ENCODE results near the gene MRI1.

Gene MRI1

DNA sequence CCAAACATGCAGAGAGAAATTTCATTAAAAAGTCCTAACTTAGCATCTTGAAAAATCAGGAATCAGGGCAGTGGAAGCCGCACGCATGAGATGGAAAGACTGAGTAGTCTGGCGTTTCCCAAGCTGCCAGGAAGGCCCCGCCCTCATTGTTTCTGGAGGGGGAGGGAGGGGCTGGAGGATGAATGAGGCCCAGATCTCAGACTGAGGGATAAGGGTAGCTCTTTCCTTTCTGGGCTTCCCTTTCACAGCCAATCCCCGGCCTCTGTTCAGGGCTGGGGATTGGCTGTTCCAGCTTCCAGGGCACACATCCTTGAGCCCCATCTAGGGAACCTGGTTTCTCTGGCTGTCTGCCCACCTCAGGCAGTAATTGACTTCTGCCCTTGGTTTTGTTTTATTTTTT, 17.2 kb downstream of the MRI1 start:
- Histone ChIP-seq H3K36me3 (peaks cover 24% of the 10 kb centered on the region), H3K27ac (no peak overlapping the region), H3K9me3 (ENCODE audit: severe bottlenecking) (no peaks in the 10 kb centered on the region), H3K27me3 (ENCODE audit: insufficient read depth, low read depth, severe bottlenecking) (no peaks in the 10 kb centered on the region), H3K4me3 (ENCODE audit: low read depth, low read length) (no peak overlapping the region)
- peak; percentile 75 for DNase-seq
- TF ChIP-seq, protein P1, sequence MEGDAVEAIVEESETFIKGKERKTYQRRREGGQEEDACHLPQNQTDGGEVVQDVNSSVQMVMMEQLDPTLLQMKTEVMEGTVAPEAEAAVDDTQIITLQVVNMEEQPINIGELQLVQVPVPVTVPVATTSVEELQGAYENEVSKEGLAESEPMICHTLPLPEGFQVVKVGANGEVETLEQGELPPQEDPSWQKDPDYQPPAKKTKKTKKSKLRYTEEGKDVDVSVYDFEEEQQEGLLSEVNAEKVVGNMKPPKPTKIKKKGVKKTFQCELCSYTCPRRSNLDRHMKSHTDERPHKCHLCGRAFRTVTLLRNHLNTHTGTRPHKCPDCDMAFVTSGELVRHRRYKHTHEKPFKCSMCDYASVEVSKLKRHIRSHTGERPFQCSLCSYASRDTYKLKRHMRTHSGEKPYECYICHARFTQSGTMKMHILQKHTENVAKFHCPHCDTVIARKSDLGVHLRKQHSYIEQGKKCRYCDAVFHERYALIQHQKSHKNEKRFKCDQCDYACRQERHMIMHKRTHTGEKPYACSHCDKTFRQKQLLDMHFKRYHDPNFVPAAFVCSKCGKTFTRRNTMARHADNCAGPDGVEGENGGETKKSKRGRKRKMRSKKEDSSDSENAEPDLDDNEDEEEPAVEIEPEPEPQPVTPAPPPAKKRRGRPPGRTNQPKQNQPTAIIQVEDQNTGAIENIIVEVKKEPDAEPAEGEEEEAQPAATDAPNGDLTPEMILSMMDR (IDR thresholded peaks at IDR 0.05; ENCODE audit: low read depth, low read length), result no peak

DNA sequence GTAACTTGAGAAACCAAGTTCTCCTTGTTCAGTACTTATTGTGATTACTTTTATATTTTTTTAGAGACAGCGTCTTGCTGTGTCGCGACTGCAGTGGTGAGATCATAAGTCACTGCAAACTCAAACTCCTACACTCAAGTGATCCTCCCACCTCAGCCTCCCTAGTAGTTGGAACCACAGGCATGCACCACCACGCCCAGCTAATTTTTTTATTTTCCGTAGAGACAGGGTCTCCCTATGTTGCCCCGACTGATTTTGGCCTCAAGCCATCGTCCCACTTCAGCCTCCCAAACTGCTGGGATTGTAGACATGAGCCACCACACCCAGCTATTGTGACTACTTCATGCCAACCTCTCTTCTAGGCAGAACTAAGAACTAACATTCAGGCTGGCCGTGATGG, 18.2 kb downstream of the MRI1 start:
- TF ChIP-seq, protein P1 (IDR thresholded peaks at IDR 0.05; ENCODE audit: low read depth, low read length), result no peak
- no peaks in the 10 kb centered on the region for H3K27me3 ChIP-seq (ENCODE audit: insufficient read depth, low read depth, severe bottlenecking)
- H3K27ac ChIP-seq, result no peak overlapping the region
- H3K9me3 ChIP-seq (ENCODE audit: severe bottlenecking), result no peaks in the 10 kb centered on the region
- H3K4me3 ChIP-seq (ENCODE audit: low read depth, low read length), result no peak overlapping the region
- peaks cover 20% of the 10 kb centered on the region for H3K36me3 ChIP-seq
- DNase-seq, result no peak

DNA sequence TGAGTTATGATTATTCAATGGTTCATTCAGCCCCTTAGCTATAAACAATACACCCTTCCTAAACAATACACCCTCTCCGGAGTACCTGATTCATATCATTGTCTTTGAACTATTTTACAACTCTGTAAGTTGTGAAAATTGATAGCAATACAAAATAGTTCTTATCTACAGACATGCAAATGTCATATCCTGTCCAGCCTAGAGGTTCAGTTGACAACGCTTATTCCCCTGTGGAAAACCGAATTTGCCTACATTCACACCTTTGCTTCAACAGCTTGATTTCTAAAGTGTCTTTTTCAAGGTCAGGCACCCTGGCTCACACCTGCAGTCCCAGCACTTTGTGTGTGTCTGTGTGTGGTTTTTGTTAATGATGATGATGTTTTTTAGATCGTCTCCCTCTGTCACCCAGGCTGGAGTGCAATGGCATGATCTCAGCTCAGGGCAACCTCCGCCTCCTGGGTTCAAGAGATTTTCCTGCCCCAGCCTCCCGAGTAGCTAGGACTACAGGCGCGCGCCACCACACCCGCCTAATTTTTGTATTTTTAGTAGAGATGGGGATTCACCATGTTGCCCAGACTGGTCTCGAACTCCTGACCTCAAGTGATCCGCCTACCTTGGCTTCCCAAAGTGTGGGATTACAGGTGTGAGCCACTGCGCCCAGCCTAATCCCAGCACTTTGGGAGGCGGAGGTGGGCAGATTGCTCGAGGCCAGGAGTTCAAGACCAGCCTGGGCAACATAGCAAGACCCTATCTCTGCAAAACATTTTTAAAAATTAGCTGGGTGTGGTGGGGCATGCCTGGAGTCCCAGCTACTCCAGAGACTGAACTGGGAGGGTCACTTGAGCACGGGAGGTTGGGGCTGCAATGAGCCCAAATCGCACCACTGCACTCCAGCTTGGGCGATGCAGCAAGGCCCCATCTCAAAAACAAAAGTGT, 19.5 kb downstream of the MRI1 start:
- Histone ChIP-seq H3K27ac (no peak overlapping the region), H3K36me3 (peaks cover 10% of the 10 kb centered on the region), H3K4me3 (ENCODE audit: low read depth, low read length) (no peak overlapping the region), H3K9me3 (ENCODE audit: severe bottlenecking) (no peaks in the 10 kb centered on the region), H3K27me3 (ENCODE audit: insufficient read depth, low read depth, severe bottlenecking) (no peaks in the 10 kb centered on the region)
- DNase-seq, result no peak
- TF ChIP-seq, protein P1 (IDR thresholded peaks at IDR 0.05; ENCODE audit: low read depth, low read length), result no peak

DNA sequence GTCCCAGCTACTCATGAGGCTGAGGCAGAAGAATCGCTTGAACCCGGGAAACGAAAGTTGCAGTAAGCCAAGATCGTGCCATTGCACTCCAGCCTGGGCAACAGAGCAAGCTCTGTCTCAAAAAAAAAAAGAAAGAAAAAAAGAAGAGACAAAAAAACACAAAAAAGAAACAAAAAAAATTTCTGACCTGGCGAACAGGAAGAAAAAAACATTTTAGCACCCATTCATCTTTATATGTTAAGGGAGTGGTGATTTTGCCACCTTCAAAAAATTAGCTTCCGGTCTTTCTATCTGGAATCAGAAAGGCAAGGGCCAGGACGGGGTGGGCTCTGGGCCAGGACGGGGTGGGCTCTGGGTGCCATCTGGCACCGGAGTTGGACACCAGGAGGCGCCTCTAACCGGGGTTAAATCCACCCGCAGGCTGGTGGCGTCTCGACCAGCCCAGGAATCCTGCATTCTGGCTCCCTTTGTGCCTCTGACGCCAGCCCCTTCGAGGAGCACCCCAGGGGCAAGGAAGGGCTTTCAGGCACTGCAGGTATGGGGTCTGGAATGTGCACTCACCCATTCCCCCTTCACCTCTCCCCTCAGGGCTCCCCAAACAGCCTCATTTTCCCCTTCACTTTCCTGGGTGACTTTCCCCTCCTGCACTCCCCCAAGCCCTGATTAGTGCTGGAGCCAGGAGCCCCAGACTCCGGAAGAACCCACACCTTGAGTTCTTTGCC, 20.6 kb downstream of the MRI1 start:
- Histone ChIP-seq H3K4me3 (ENCODE audit: low read depth, low read length) (no peak overlapping the region), H3K36me3 (no peaks in the 10 kb centered on the region; the same call in 1 of the 2 replicates), H3K27ac (peak overlapping the region; percentile 48; the same call in 1 of the 2 replicates), H3K27me3 (ENCODE audit: insufficient read depth, low read depth, severe bottlenecking) (no peaks in the 10 kb centered on the region), H3K9me3 (ENCODE audit: severe bottlenecking) (no peaks in the 10 kb centered on the region)
- peak; percentile 81 for DNase-seq
- TF ChIP-seq, protein P1 (IDR thresholded peaks at IDR 0.05; ENCODE audit: low read depth, low read length), result peak; percentile 77

DNA sequence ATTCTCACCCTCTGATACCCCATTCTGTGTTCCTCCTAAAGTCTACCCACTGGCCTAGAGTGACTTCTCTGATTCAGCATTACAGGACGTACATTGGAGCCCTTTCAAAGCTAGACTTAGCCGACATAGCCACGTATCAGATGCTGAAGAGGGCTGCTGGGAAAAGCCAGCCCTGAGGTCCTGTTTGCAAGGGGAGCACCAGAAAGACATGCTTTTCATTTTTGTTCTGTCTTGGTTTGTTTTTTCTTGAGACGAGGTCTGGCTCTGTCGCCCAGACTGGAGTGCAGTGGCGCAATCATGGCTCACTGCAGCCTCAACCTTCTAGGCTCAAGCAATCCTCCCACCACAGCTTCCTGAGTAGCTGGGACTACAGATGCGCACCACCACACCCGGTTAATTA, 24.7 kb downstream of the MRI1 start:
- H3K9me3 ChIP-seq (ENCODE audit: severe bottlenecking), result no peaks in the 10 kb centered on the region
- H3K27me3 ChIP-seq (ENCODE audit: insufficient read depth, low read depth, severe bottlenecking), result no peaks in the 10 kb centered on the region
- no peak overlapping the region for H3K27ac ChIP-seq
- TF ChIP-seq, protein P1 (IDR thresholded peaks at IDR 0.05; ENCODE audit: low read depth, low read length), result no peak
- no peak for DNase-seq
- no peaks in the 10 kb centered on the region for H3K36me3 ChIP-seq
- no peak overlapping the region for H3K4me3 ChIP-seq (ENCODE audit: low read depth, low read length)
